T-helper 2 cell treated with Interferon-gamma antibody and Interleukin-4, amounts not matched to agents 100 ng/mL and 5 ng/mL, for 36 hours (primary cell): ENCODE data around the gene KAZN. TPM values are rescaled to one million over a fixed set of nuclear protein-coding genes. Genes with fewer than 3 reads are reported as not detected.
"Not testable (repeated sequence)": the region's sequence is repeated elsewhere in the genome, so short reads cannot be mapped to it uniquely, and the experiment has no call there.

Source experiments
- intact Hi-C: fragments of 100-400 bp; cut with micrococcal nuclease; formaldehyde crosslinking; loops from one replicate; pipeline ENCODE4 v1.15.1; 2023
- total RNA-seq: library from RNA; stranded (reverse); gene quantifications from 2 replicates; pipeline ENCODE4 v1.2.3, GENCODE V29; 2022

Gene KAZN
- total RNA-seq, 1 donor from 2014 or later = 0.48 TPM

GRCh38 chr1:15018767-15019166 lies 420.3 kb downstream of the KAZN start:
- intact Hi-C loops = no loop called here

- intact Hi-C loops = no loop called here
Measured at GRCh38 chr1:15020943-15021745, 422.7 kb downstream of the KAZN start.

GRCh38 chr1:15022048-15022447 lies 423.6 kb downstream of the KAZN start:
- intact Hi-C loops = no loop called here

GRCh38 chr1:15023205-15023604 lies 424.7 kb downstream of the KAZN start:
- intact Hi-C loops = no loop called here

- intact Hi-C loops = no loop called here
Measured at GRCh38 chr1:15023976-15024375, 425.5 kb downstream of the KAZN start.

GRCh38 chr1:15026117-15026489 lies 427.6 kb downstream of the KAZN start:
- intact Hi-C loops = loop anchor here (5.0 kb wide), 1 partner anchor 109 kb away; no protein-coding TSS in a partner anchor

GRCh38 chr1:15027515-15027986 lies 429.1 kb downstream of the KAZN start:
- intact Hi-C loops = loop anchor here (5.0 kb wide), 1 partner anchor 110 kb away; no protein-coding TSS in a partner anchor

GRCh38 chr1:15028102-15028501 lies 429.6 kb downstream of the KAZN start:
- intact Hi-C loops = loop anchor here (5.0 kb wide), 1 partner anchor 111 kb away; no protein-coding TSS in a partner anchor

- intact Hi-C loops = loop anchor here (5.0 kb wide), 1 partner anchor 111 kb away; no protein-coding TSS in a partner anchor
Measured at GRCh38 chr1:15028616-15029015, 430.1 kb downstream of the KAZN start.

- intact Hi-C loops = loop anchor here (5.0 kb wide), 1 partner anchor 112 kb away; no protein-coding TSS in a partner anchor
Measured at GRCh38 chr1:15029036-15029435, 430.6 kb downstream of the KAZN start.

- intact Hi-C loops = loop anchor here (5.0 to 10.0 kb wide), 2 partner anchors 112 to 255 kb away; no protein-coding TSS in a partner anchor
Measured at GRCh38 chr1:15029786-15030185, 431.3 kb downstream of the KAZN start.

- intact Hi-C loops = loop anchor here (10.0 kb wide), 1 partner anchor 257 kb away; no protein-coding TSS in a partner anchor
Measured at GRCh38 chr1:15031251-15031933, 432.9 kb downstream of the KAZN start.

GRCh38 chr1:15033264-15033663 lies 434.8 kb downstream of the KAZN start:
- intact Hi-C loops = loop anchor here (10.0 kb wide), 1 partner anchor 258 kb away; no protein-coding TSS in a partner anchor

- intact Hi-C loops = loop anchor here (10.0 kb wide), 1 partner anchor 260 kb away; no protein-coding TSS in a partner anchor
Measured at GRCh38 chr1:15034656-15035055, 436.2 kb downstream of the KAZN start.

- intact Hi-C loops = loop anchor here (10.0 kb wide), 1 partner anchor 260 kb away; no protein-coding TSS in a partner anchor
Measured at GRCh38 chr1:15035236-15035635, 436.8 kb downstream of the KAZN start.

- intact Hi-C loops = loop anchor here (10.0 kb wide), 1 partner anchor 261 kb away; no protein-coding TSS in a partner anchor
Measured at GRCh38 chr1:15036101-15036500, 437.6 kb downstream of the KAZN start.

GRCh38 chr1:15038232-15039016 lies 439.9 kb downstream of the KAZN start:
- intact Hi-C loops = loop anchor here (10.0 kb wide), 1 partner anchor 264 kb away; no protein-coding TSS in a partner anchor

GRCh38 chr1:15039017-15039648 lies 440.6 kb downstream of the KAZN start:
- intact Hi-C loops = loop anchor here (10.0 kb wide), 1 partner anchor 264 kb away; no protein-coding TSS in a partner anchor

GRCh38 chr1:15039901-15040300 lies 441.4 kb downstream of the KAZN start:
- intact Hi-C loops = loop anchor here (10.0 kb wide), 1 partner anchor 265 kb away; no protein-coding TSS in a partner anchor

GRCh38 chr1:15040685-15041084 lies 442.2 kb downstream of the KAZN start:
- intact Hi-C loops = not testable (repeated sequence)
